Stimulated activated CD4-positive, alpha-beta T cell treated with anti-CD3 and anti-CD28 coated beads, Interleukin-12 subunit alpha, Interleukin-12 subunit beta, amount 100 ng/mL, for 4 hours (primary cell): ENCODE data around the gene DHX57.
"Not testable (repeated sequence)": the region's sequence is repeated elsewhere in the genome, so short reads cannot be mapped to it uniquely, and the experiment has no call there.

Experiments used
- DNase-seq: peaks from one replicate; pipeline ENCODE4 v3.0.0-alpha.2; 2020

Gene DHX57

DNA sequence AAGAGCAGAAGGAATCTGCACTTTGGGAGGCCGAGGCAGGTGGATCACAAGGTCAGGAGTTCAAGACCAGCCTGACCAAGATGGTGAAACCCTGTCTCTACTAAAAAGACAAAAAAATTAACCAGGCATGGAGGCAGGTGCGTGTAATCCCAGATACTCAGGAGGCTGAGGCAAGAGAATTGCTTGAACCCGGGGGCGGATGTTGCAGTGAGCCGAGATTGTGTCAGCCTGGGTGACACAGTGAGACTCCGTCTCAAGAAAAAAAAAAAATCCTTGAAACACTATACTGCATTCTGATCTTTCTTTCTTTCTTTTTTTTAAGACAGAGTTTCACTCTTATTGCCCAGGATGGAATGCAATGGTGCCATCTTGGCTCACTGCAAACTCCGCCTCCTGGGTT lies 80.7 kb downstream of the DHX57 start:
- not testable (repeated sequence) for DNase-seq

- no peak for DNase-seq
Observed at GRCh38 chr2:38794235-38794946, 81.3 kb downstream of the DHX57 start.

- DNase-seq: no peak
Observed at GRCh38 chr2:38793511-38793910, 82.2 kb downstream of the DHX57 start.

- no peak for DNase-seq
Observed at GRCh38 chr2:38792751-38793150, 83.0 kb downstream of the DHX57 start.

DNA sequence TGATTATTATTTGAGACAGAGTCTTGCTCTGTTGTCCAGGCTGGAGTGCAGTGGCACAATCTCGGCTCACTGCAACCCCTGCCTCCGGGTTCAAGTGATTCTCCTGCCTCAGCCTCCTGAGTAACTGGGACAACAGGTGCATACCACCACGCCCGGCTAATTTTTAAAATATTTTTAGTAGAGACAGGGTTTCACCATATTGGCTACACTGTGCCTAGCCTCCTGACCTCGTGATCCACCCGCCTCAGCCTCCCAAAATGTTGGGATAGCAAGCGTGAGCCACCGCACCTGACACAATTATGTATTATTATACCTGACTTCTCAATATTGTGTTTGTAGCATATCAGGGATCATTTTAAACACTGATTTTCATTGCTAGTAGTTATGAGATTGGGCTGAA lies 83.4 kb downstream of the DHX57 start:
- not testable (repeated sequence) for DNase-seq

DNA sequence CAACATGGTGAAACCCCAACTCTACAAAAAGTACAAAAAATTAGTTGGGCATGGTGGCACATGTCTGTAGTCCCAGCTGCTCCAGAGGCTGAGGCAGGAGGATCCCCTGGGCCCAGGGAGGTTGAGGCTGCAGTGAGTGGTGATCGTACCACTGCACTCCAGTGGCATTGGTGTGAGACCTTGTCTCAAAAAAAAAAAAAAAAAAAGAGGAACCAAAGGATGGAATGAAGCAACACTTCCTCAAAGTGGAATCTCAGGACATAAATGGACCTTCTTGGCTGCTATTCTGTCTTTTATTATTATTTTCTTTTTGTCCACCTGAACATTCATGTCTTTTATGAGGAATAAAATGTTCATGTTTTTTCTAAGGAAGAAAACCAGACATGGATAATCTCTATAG lies 84.0 kb downstream of the DHX57 start:
- no peak for DNase-seq

DNA sequence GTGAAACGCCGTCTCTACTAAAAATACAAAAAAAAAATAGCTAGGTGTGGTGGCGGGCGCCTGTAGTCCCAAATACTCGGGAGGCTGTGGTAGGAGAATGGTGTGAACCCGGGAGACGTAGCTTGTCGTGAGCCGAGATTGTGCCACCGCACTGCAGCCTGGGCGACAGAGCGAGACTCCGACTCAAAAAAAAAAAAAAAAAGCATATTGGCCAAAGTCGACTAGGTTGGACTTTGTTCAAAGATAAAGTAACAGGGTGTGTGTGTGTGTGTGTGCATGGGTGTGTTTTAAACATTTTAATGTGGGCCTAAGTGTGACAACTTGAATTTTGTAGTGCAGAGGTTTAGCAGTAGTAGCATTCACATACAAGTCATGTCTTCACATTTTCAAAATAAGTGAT lies 86.0 kb downstream of the DHX57 start:
- DNase-seq: no peak

- DNase-seq: no peak
Observed at GRCh38 chr2:38788306-38788705, 87.4 kb downstream of the DHX57 start.

- DNase-seq: no peak
Observed at GRCh38 chr2:38783586-38783985, 92.1 kb downstream of the DHX57 start.

- no peak for DNase-seq
Observed at GRCh38 chr2:38778687-38779082, 97.0 kb downstream of the DHX57 start.

DNA sequence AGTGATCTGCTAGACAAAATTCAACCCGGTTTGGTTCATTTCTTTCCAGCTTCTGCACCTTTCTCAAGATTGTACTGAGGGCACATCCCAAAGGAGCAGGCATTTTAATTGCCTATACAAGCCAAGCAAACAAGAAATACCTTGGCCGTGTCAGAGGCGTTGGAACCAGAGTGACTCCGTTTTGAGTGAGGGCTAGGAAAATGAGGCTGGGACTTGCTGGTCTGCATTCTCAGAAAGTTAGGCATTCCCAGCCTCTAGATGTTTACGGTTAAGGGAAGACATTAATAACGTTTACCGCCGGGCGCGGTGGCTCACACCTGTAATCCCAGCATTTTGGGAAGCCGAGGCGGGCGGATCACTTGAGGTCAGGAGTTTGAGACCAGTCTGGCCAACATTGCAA lies 99.2 kb downstream of the DHX57 start:
- DNase-seq: no peak

DNA sequence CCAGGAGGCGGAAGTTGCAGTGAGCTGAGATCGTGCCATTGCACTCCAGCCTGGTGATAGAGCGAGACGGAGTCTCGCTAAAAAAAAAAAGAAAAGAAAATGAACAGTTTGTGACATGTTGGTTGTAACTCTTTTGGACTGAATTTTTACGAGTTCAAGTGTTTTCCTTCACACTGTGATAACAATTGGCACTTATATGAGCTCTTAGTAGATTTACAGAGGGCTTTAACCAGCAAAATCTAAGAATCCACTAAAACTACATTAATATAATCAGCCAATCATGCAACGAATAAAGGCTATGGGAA lies 99.9 kb downstream of the DHX57 start:
- no peak for DNase-seq

DNA sequence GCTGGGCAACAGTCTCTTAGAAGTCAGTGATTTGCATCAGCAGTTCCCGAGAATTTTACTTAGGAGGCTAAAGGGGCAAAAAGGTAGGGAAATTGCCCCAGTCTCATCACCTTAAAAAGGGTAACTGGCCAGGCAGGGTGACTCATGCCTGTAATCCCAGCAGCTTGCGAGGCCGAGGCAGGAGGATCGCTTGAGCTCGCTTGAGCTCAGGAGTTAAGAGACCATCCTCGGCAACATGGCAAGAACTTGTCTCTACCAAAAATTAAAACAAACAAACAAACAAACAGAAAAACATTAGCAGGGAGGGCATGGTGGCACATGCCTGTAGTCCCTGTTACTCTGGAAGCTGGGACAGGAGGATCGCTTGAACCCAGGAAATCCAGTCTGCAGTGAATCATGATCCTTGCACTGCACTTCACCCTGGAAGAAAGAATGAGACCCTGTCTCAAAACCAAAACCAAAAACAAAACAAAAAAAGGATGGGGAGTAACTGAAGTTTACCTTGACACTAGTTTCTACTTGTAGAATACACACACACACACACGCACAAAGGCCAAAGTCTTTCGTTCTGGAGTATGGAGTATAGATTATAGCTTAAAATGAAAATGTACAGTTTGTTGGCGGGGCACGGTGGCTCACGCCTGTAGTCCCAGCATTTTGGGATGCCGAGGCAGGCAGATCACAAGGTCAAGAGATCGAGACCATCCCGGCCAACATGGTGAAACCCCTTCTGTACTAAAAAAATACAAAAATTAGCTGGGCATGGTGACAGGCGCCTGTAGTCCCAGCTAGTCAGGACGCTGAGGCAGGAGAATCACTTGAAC lies 100.4 kb downstream of the DHX57 start:
- no peak for DNase-seq

DNA sequence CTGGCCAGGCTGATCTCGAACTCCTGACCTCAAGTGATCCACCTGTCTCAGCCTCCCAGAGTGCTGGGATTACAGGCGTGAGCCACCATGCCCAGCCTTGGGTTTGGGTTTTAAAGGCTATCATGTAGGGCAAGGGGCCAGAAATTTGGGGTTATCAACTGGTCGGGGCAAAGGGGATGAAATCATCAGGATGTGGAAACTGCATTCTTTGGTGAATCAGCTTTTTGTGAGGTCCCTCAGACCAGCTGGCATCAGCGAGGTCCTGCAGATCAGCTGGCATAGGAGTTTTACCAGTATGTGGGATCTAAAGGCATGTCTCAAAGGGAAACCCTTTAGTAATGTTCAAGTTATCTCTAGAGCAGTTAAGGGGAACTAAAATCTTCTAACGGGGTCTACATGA lies 104.1 kb downstream of the DHX57 start:
- no peak for DNase-seq

DNA sequence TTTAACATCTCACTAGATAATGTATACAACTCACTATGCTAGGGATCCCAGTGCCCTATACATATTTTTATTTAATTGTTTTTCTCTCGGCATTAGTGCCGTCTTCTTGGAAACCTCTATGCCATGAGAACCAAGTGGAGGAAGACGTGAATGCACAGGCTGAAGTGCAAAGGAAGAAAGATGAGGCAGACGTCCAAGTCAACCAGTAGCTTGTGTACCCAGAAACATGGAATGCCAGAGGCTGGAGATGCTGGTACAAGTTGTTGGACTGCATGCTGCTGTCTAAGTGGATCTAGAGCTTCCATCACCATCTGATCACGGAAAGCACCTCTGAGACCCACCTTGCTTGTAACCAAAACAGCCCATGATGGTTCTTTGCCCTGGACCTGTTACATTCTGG lies 110.2 kb downstream of the DHX57 start:
- no peak for DNase-seq

DNA sequence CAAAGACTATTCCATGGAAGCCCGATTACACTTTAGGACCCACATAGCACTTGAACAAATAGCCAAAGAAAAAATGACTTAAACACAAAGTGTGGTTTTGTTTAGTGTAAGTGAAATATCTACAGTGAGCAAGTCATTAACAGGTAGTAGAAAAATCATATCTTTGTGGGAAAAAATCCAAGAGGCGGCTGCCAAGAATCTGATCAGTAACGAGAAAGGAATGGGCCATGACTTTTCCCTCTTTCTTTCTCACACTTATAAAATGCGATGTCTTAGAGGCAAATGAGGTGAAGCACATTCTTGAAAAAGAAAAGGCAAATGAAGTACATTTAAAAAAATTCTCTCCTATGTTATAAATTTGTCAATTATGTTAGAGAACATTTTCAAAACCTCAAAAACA lies 110.6 kb downstream of the DHX57 start:
- DNase-seq: no peak

DNA sequence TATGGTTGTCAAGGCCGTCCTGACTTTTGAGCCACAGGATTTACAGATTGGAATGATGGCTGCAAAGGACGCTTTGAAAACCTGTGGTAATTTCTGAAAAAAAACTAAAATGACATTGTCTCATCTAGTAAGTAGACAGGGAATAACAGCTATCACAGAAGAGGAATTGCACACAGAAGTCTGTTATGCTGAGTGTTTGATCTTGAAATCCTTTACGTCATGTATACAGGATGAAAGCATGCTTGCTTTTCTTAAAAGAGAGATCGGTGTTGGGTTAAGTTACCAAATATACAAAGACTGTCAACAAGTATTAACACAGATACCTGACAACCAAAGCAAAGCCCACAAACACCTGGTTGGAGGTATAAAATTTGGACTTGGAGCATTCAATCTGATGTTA lies 112.0 kb downstream of the DHX57 start:
- no peak for DNase-seq

DNA sequence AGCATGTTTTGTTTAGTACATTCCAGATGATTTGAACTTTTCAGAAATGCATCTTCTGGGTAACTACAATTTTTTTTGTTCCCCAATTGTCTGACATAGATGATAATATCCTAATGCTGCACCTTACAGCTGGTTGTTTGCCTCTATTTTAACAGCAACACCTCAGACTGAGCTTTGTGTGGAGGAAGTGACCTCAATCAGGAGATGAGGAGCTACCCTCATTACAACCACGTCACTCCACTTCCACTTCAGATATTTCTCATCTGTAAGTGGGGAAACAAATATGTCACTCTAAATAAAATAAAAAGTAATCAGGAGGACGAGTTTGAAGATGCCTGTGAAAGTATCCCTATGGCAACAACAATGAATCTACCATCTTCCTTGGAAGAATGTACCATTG lies 112.5 kb downstream of the DHX57 start:
- no peak for DNase-seq

DNA sequence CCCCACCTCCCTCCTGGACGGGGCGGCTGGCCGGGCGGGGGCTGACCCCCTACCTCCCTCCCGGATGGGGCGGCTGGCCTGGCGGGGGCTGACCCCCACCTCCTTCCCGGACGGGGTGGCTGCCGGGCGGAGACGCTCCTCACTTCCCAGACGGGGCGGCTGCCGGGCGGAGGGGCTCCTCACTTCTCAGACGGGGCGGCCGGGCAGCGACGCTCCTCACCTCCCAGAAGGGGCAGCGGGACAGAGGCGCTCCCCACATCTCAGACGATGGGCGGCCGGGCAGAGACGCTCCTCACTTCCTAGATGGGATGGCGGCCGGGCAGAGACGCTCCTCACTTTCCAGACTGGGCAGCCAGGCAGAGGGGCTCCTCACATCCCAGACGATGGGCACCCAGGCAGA lies 119.8 kb downstream of the DHX57 start:
- not testable (repeated sequence) for DNase-seq

DNA sequence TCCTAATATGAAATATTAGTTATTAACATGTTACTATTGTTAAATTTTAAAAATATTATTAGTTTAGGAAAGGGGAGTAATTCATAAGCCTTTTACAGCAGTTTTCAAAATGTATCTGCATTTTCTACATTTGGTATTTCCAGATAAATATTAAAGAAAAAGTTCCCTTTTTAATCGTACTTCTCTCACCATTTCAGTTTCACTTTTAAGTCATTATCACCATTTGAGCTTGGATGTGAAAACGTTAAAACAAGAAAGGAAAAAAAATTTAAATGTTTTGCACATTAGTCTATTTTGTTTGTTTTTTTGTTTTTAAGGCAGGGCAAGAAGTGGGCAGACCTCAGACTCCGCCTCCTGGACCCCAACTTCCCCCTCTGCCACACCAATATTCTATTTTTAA lies 121.2 kb downstream of the DHX57 start:
- no peak for DNase-seq

DNA sequence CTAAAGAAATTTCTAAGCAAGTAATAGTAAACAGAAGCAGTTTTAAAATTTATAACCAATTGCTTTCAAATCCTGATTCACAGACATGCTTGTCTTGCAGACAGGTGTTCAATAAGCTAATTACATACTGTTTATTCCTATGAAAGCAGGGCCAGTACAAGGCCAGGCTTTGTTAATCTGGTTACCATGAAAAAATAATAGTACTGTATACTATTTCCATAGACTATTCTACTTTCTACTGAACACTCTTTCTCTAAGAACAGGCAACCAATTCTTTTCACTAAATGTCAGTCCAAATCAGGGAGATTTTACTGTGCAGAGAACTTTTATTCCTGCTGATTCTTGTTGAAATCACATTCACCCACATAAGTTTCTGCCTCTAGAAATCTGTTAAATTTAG lies 121.7 kb downstream of the DHX57 start:
- no peak for DNase-seq

GRCh38 chr2:38751596-38752410 lies 123.9 kb downstream of the DHX57 start:
- no peak for DNase-seq

GRCh38 chr2:38750891-38751595 lies 124.7 kb downstream of the DHX57 start, which contains the start of gene SRSF7:
SRSF7 (minus strand) TSS chr2:38751361; CDS start chr2:38751256, 105 bp downstream.
- peak; percentile 98 for DNase-seq
